ENCODE measurements around the gene WWOX.

GRCh38 chr16:78784771-78785170 is 685.3 kb downstream of the WWOX start:
- TF ChIP-seq EZH2 (IDR thresholded peaks at IDR 0.05) = no peak
- TF ChIP-seq POLR2AphosphoS5 (IDR thresholded peaks at IDR 0.05; ENCODE audit: borderline replicate concordance, low read depth, low read length) = no peak

All from SK-N-MC (cell line).